Esophagus (tissue), 2 donors: ENCODE results near the gene SLC29A4. TPM values are rescaled to one million over a fixed set of nuclear protein-coding genes. Genes with fewer than 3 reads are reported as not detected.
"Not testable (repeated sequence)": the region's sequence is repeated elsewhere in the genome, so short reads cannot be mapped to it uniquely, and the experiment has no call there.

ENCODE experiments used
- H3K27ac ChIP-seq, 2 donors: one replicate each; pipeline ENCODE4 v1.5.1; 2013; ENCODE audit warnings: low read depth in 2 of 2, mild to moderate bottlenecking in 2 of 2, inconsistent platforms in 1 of 2, low read length in 1 of 2, moderate library complexity in 1 of 2
- H3K27me3 ChIP-seq, 2 donors: one replicate each; pipeline ENCODE4 v1.6.1; 2013; ENCODE audit warnings: low read length in 2 of 2, control low read depth in 1 of 2, mild to moderate bottlenecking in 1 of 2; ENCODE audit not compliant: insufficient read depth in 2 of 2, control insufficient read depth in 1 of 2
- H3K36me3 ChIP-seq, 2 donors: one replicate each; pipeline ENCODE4 v1.6.1; 2013; ENCODE audit warnings: low read length in 1 of 2; ENCODE audit not compliant: control insufficient read depth in 2 of 2, insufficient read depth in 2 of 2
- H3K4me1 ChIP-seq, 2 donors: one replicate each; pipeline ENCODE4 v1.6.1; 2013; ENCODE audit warnings: low read length in 1 of 2; ENCODE audit not compliant: control insufficient read depth in 2 of 2, insufficient read depth in 2 of 2
- H3K4me3 ChIP-seq, 2 donors: one replicate each; pipeline ENCODE4 v1.5.1; 2013; ENCODE audit warnings: low read length in 2 of 2, mild to moderate bottlenecking in 2 of 2, low read depth in 1 of 2, moderate library complexity in 1 of 2
- H3K9me3 ChIP-seq, 2 donors: one replicate each; pipeline ENCODE4 v1.6.1; 2013; ENCODE audit warnings: mild to moderate bottlenecking in 2 of 2, low read depth in 1 of 2, low read length in 1 of 2, moderate library complexity in 1 of 2; ENCODE audit not compliant: control insufficient read depth in 2 of 2, insufficient read depth in 1 of 2
- WGBS, 2 donors: extraction: QIAGEN DNeasy Blood & Tissue Kit; methylation state at CpG; one replicate each; pipeline ENCODE4 v1.1.7; 2013; 5-methylcytosine and 5-hydroxymethylcytosine counted together
- polyA plus RNA-seq, 2 donors: library from polyadenylated mRNA; stranded (reverse); fragments of 200-250 nt; gene quantifications; one replicate each; pipeline ENCODE4 v1.2.3, GENCODE V29; 2013
- donor health status: healthy with polysubstance abuse.
- donor health status: Bipolar disorder and iron deficiency.

The SLC29A4 gene
- polyA plus RNA-seq, 2 donors, result 0.49 to 0.72 TPM

- Histone ChIP-seq H3K27me3 (no peaks in the 10 kb centered on the region), H3K36me3 (no peaks in the 10 kb centered on the region), H3K4me1 (no peaks in the 10 kb centered on the region), H3K4me3 (peak overlapping the region in 1 of 2 donors; percentile 52), H3K27ac (no peak overlapping the region), H3K9me3 (no peaks in the 10 kb centered on the region)
- 11 to 12% methylated on average over 38 to 46 of the region's 46 CpGs for WGBS, 2 donors
These were observed 919 bp downstream of the SLC29A4 start for GRCh38 chr7:5283421-5284303.

- H3K4me3 ChIP-seq, result no peak overlapping the region
These were observed 1.9 kb downstream of the SLC29A4 start for GRCh38 chr7:5284304-5285281.

GRCh38 chr7:5286933-5287332 is 4.2 kb downstream of the SLC29A4 start:
- H3K4me1 ChIP-seq, result no peaks in the 10 kb centered on the region
- H3K9me3 ChIP-seq, result no peaks in the 10 kb centered on the region
- no peaks in the 10 kb centered on the region for H3K36me3 ChIP-seq
- 89 to 93% methylated on average over 9 of the region's 9 CpGs for WGBS, 2 donors
- H3K27me3 ChIP-seq, result no peaks in the 10 kb centered on the region
- H3K27ac ChIP-seq, result no peak overlapping the region
- no peak overlapping the region for H3K4me3 ChIP-seq

More at GRCh38 chr7:5284304-5285281, 1.9 kb downstream of the SLC29A4 start:
- WGBS, 2 donors, result 41 to 45% methylated on average over 24 of the region's 24 CpGs
- no peaks in the 10 kb centered on the region for H3K9me3 ChIP-seq
- H3K36me3 ChIP-seq, result no peaks in the 10 kb centered on the region
- H3K27me3 ChIP-seq, result no peaks in the 10 kb centered on the region
- no peaks in the 10 kb centered on the region for H3K4me1 ChIP-seq
- H3K27ac ChIP-seq, result no peak overlapping the region

- not testable (repeated sequence) for H3K27ac ChIP-seq, H3K36me3 ChIP-seq, H3K27me3 ChIP-seq, H3K4me3 ChIP-seq, H3K9me3 ChIP-seq, H3K4me1 ChIP-seq
- WGBS, 2 donors, result 82% methylated on average over 5 of the region's 5 CpGs
These were observed 4.6 kb downstream of the SLC29A4 start for GRCh38 chr7:5287373-5287772.

- Histone ChIP-seq H3K27me3 (no peaks in the 10 kb centered on the region), H3K4me3 (no peak overlapping the region), H3K9me3 (no peaks in the 10 kb centered on the region), H3K27ac (no peak overlapping the region), H3K36me3 (no peaks in the 10 kb centered on the region), H3K4me1 (no peaks in the 10 kb centered on the region)
- 92 to 93% methylated on average over 19 of the region's 19 CpGs for WGBS, 2 donors
These were observed 5.1 kb downstream of the SLC29A4 start for GRCh38 chr7:5287802-5288201.

GRCh38 chr7:5288560-5288959 is 5.8 kb downstream of the SLC29A4 start:
- H3K9me3 ChIP-seq, H3K27me3 ChIP-seq, H3K27ac ChIP-seq, H3K4me1 ChIP-seq, H3K4me3 ChIP-seq, H3K36me3 ChIP-seq: not testable (repeated sequence)
- 88% methylated on average over 8 of the region's 8 CpGs for WGBS, 2 donors

GRCh38 chr7:5289355-5289754 is 6.6 kb downstream of the SLC29A4 start:
- Histone ChIP-seq H3K9me3 (peaks cover 0 to 1% of the 10 kb centered on the region in 2 donors), H3K27me3 (no peaks in the 10 kb centered on the region), H3K4me3 (no peak overlapping the region), H3K4me1 (no peaks in the 10 kb centered on the region), H3K27ac (no peak overlapping the region), H3K36me3 (no peaks in the 10 kb centered on the region)
- WGBS, 2 donors, result 72 to 80% methylated on average over 7 of the region's 7 CpGs

GRCh38 chr7:5291301-5291700 is 8.6 kb downstream of the SLC29A4 start:
- WGBS, 2 donors, result 86 to 87% methylated on average over 8 of the region's 8 CpGs
- H3K27ac ChIP-seq, result no peak overlapping the region
- no peak overlapping the region for H3K4me3 ChIP-seq
- no peaks in the 10 kb centered on the region for H3K27me3 ChIP-seq
- no peaks in the 10 kb centered on the region for H3K4me1 ChIP-seq
- H3K36me3 ChIP-seq, result no peaks in the 10 kb centered on the region
- peaks cover 0 to 8% of the 10 kb centered on the region in 2 donors for H3K9me3 ChIP-seq

- 73 to 84% methylated on average over 15 of the region's 15 CpGs for WGBS, 2 donors
- not testable (repeated sequence) for H3K9me3 ChIP-seq, H3K4me3 ChIP-seq, H3K36me3 ChIP-seq, H3K27ac ChIP-seq, H3K4me1 ChIP-seq, H3K27me3 ChIP-seq
These were observed 9.1 kb downstream of the SLC29A4 start for GRCh38 chr7:5291711-5292335.
